ENCODE measurements around the gene LRP1B. TPM values are rescaled to one million over a fixed set of nuclear protein-coding genes. Genes with fewer than 3 reads are reported as not detected.

LRP1B gene
- total RNA-seq, 1 donor from 2014 or later = 4.6 TPM

DNA sequence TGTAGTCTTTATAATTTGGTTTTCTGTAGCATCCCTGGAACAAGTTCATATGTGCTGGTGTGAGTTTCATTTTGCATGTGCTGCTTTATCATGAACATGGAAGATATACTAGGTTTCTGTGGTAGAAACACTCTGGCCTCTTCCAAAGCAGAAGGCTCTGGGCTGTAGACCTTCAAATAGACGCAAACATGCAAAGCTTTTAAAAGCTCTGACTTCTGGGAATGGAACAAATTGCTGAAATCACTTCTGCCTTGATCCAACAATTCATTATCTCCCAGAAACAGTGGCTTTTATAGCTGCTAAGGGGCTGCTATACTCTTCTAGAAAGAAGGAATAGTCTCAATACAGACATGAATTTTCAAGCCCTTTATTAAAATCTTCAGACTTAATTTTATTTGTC lies 382.2 kb downstream of the LRP1B start:
- DNase-seq = no peak

DNA sequence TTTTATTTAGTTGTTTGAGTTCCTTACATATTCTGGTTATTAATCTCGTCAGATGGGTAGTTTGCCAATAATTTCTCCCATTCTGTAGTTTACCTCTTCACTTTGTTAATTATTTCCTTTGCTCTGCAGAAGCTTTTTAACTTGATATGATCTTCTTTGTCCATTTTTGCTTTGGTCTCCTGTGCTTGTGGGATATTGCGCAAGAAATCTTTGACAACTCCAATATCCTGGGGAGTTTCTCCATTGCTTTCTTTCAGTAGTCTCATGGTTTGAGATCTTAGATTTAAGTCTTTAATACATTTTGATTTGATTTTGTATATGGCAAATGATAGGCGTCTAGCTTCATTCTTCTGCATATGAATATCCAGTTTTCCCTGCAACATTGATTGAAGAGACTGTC lies 389.2 kb downstream of the LRP1B start:
- DNase-seq = no peak

DNA sequence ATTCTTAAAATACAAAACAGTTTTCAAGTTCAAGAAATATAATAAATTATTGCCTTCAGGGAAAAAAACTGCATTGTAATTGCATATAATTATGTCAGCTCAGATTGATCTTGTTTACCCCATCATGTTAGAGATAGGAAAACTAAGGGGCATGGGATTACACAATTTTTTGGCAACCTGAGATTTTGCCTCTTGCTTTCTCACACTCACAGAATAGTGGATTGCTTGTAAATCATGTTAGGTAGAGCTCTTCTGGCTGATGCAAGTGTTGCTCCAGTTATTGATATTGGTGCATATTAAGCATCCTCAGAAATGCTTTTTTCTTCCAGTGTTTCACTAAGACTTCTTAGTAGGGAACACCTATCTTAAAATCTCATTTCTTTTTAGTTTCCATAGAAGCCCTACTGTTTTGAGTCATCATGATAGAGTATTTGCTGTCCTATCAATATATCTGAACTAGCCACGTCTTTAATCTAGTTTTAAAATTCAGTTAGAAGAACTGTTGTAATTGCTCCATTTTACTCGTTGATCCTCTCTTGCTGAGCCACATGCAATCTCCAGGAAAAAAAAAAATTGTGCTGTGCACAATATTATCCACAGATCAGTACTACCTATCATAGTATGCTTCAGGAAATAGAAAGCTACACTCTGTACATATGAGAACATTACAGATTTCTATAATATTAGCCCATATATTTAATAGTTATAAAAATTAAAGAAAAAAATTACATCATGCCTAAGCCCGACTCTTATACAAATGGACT lies 393.1 kb downstream of the LRP1B start:
- DNase-seq = no peak

DNA sequence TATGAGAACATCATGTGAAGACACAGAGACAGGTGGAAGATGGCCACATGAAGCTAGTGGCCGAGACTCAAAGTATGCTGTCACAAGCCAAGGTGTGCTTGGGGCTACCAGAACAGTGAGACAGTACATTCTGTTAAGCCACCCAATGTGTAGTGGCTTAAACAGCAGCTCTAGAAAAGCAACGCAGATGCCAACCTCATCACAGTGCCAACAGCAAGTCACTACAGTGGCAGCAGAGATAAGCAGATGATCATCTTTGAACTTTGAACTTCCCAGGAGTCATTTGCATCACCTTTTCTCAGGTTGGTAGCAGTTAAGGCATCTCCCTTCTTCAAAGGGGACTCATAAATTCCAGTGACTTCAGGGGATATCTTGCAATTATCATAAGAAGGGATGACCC lies 394.4 kb downstream of the LRP1B start:
- DNase-seq = no peak

DNA sequence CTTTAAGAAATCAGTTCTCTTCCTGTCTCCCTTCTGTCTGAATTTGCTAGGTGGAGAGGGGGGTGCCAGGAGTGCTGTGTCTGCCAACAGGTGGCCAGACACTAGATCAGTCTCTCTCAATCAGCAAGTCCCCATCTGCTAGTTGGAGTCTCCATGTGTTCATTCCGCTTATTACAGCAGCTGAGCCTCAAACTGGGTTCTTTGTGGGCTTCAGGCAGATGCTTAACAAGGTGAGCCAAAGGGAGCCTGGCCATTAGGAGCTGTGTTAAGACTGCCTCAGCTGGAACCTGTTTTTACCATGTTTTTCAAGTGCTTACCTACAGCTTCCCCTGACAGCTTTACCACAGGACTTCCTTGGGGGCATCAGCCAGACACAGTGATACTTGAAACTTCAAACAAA lies 401.9 kb downstream of the LRP1B start:
- DNase-seq = peak; percentile 56

DNA sequence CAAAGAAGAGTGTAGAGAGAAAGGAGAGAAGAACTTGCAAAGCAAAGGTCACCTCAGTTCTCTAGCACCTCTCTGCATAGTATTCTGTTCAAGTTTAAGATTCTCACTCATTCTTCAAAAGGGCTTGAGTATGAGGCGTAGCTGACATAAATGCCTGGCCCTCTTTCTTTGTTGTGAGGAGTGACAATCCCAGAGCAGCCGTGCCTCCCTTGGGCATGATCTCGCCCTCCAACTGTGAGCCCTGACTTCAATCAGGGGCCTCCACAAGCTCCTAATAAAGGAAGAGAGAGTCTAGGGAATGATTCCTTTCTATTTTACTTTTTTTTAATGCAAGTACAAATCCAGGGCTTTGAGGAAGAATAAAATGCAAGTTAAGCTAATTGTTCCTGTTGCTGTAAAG lies 402.7 kb downstream of the LRP1B start:
- no peak for DNase-seq

DNA sequence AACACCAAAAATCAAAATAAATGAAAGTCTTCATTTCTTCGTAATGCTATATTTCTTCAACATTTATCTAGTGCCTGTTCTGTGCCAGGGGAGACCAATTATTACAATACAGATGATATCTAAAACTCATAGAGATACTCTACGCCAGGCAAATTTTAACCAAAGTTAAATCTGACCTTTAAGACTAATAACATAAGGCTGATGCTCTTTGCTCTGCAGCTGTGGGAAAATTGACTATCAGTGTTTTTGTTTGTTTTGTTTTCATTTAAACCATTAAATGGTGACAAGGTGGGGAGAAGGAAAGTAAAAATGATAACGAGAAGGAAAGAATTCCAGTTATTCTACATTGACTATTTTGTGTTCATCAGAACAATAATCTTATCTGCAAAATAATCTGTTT lies 406.4 kb downstream of the LRP1B start:
- DNase-seq = no peak

DNA sequence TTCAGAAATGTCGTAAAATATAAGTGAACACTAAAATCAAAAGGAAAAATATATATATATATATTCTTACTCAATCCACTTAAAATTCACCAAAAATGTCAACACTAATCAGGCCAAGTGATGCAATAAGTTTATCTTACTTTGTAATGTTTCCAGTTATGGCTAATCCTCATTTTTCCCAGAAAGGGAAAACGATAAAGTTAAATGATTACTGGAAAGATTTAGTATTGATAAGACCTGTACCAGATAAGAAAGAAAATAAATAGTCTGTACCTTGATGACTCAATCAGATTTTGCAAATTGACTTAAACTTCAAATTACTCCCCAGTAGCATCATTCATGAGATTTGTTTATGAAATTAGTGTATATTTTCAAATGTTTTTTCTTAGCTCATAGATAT lies 407.0 kb downstream of the LRP1B start:
- DNase-seq = no peak

DNA sequence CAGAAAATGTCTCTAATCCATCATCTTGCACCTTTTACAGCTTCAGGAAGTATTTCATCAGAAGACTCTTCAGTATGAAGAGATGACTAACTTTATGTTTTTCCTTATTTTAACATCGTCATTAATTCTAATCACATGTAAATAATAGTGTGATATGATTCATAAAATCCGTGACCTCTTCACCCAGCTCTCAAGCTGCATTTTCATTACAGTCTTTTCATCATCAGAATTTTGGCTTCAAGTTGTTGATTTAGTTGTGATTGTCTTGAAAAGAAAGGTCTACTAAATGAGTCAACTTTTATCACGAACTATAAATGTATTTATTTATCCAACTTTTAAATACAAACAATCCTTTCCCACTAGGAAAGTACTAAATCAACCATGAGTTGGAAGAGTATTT lies 410.3 kb downstream of the LRP1B start:
- no peak for DNase-seq

DNA sequence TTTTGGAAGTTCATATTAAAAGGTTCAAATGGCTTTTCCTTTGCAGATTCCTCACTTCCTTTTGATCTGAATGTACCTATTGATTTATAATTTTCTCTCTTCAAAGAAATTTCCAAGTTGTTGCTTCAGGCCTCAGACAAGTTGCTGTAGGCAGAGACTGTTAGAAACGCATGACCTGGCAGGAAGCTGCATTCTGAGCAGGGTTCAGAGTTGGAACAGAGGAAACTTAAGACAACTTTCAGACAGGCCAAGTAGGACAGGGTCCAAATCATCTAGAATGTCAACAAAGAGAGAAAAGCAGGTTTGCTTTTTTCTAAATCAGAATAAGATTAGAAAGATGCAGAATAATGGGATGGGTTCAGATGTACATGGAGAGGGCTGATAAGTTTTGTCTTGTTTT lies 416.3 kb downstream of the LRP1B start:
- no peak for DNase-seq

DNA sequence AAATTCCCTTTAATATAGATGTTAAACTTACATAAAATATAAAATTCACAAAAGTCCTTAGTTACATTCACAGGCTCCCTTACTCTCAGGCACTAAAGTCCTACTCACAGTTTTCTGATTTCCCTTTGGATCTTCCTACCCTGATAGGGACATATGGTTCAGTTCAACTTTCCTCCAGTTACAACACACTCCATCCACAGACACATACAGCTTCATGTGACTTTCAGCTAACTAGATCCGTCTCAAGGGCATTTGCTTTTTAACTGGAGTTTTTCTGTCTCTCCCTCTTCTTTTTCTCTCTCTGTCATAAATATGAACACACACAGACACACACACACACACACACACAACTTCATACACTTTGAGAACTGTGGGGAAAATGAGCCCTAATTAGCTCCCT lies 419.2 kb downstream of the LRP1B start:
- DNase-seq = no peak

DNA sequence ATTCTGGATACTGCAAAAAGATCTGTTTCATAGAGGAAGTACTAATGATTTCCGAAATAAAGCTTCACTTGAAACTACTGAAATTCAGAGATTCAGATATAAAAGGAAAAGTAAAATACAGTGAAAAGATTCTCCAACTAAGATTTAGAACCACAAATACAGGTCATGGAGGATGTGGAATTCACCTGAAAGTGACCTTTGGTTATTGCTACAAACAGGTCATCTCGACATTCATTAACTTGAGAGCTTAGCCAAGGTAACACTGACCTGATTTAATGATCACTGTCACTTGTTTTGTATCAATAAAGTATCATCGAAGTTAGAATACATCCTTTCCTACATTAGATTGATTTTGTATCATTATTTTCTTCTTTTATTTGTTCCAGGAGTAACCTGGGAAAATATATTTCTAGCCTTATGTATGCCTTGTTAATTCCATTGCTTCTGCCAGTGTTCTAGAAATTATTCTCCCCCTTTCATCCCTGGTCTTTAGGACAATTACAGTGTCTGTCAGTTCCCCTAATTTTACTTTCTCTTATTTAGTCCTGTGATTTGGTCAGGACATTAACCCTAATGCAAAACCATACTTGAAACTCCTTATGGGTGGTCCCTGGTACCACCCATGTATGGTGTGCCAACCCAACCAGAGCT lies 420.1 kb downstream of the LRP1B start:
- no peak for DNase-seq

DNA sequence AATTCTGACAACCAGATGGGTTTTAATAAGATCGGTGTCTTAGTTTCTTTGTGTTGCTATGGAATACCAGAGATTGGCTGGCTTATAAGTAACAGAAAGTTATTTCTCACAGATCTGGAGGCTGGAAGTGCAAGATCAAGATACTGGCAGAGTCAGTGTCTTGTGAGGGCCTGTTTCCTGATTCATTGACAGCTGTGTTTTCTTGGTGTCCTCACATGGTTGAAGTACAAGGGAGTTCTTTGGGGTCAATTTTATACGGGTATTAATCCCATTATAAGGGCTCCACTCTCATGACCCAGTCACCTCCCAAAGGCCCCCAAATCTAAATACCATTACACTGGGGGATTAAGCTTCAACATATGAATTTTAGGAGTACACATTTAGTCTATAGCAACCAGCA lies 421.1 kb downstream of the LRP1B start:
- DNase-seq = no peak

DNA sequence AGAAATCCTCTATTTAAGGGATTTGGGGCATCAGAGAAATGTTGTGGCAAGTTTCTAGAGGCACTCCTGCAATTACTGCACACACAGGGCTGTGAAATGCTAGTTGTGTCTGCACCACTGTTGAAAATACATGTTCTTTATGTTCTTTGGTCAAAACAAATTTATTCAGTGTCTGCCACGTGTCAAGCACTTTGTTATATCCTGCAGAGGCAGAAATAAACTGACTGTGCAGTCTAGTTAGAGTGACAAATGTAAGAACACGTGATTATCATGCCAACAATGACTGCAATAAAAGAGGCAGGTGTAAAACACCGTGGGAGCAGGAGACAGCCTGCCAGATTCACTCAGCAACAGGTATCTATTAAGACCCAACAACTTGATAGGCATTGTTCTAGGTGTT lies 423.3 kb downstream of the LRP1B start:
- no peak for DNase-seq

DNA sequence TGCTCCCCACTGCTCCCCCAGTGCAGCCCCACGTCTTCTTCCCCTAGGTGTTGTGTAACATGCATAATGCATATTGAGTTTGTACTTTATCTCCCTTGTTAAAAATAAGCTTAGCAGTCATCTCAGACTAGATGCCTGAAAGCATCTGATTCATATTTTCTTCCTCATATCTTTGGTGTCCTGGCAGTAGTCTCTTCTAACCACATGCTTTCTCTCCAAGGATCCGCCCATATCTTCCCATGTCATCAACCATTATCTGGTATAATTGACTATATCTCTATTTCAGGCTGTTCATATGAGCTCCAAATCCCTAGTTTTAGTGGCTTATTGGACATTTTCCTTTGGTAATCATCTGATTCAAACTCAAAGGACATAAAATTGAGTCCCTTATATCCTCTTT lies 426.3 kb downstream of the LRP1B start:
- no peak for DNase-seq

DNA sequence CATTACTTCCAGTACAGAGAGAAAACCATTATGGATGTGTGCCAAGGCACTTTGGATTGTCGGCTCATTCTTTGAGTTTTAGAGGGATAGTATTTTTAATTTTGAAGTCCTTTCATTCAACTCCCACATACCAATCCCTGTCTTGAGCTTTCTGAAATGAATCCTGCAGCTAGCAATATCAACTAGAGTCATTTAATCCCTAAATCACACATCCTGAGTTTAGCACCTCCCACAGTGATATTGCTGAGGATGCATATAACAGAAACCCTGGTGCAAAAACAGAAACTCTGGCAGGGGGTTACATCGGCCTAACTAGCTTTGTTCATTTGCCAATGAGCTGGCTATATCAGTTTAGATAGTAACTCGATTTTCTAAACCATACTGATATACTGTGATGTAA lies 427.3 kb downstream of the LRP1B start:
- no peak for DNase-seq

DNA sequence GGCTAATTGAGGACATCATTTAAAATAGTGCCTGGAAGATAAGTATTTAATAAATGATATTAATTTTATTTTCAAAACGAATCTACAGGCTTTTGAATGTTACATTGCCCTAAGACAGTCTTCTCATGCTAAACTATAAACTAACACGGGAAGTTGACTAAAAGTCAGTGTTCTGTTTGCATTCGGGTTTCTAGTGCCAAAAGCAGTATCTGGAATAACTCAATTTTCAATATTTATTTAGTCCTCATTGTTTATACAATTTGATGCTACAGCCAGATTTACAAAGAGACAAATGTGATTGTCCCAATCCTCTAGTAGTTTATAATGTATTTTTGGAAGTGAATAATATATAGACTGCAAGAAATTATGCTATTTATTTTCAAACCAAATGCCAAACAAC lies 429.2 kb downstream of the LRP1B start:
- DNase-seq = peak; percentile 59

DNA sequence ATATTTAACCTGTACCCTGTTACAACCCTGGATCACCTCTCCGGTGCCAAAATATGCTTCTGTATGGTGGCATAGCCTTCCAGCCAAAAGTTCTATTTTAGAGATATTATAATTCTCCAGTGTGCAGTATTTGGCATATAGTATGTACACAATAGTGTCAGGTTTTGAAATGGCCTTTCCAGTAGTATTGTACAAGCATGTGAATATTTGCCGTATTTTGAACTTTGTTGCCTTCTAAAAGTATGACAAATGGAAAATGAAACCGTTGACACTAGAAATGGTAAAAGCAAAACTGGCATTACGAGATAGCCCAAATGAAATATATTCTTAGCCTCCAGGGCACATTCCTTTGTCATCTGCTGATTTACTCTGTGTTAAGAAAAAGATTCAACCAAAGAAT lies 431.2 kb downstream of the LRP1B start:
- DNase-seq = no peak

DNA sequence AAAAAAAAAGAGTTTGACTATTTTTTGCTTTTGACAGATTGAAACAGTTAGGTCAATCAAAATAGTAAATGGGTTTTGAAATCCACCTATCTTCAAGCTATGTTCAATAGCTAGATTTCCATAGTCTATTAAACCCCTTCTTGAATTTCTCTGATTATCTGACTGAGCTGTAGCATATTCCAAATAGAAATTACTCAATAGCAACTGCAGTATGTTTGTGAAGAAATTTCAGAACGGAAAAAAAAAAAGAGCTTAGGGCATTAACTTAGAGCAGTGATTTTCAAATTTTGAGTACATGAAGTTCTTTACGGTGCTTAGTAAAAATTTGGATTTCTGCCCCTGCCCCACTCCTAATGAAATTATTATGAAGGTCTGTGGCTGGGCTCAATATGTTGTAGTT lies 432.3 kb downstream of the LRP1B start:
- DNase-seq = no peak

DNA sequence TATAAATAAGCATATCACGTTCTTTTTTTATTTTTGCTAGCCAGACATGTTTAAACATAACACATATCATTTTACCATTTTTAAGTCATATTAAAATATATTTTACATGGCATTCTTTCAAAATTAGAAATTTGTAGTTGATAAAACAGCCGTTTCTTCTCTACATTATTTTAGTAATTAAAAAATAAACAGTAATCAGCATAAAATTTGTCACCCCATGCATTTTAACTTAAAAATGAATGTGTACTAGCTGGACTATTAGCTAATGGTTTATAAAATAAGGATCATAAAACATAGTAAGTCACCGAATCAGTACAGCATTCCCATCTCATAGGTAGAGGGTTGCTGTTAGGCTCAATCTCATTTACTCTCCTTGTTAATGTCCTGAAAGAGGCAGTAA lies 433.8 kb downstream of the LRP1B start:
- no peak for DNase-seq

DNA sequence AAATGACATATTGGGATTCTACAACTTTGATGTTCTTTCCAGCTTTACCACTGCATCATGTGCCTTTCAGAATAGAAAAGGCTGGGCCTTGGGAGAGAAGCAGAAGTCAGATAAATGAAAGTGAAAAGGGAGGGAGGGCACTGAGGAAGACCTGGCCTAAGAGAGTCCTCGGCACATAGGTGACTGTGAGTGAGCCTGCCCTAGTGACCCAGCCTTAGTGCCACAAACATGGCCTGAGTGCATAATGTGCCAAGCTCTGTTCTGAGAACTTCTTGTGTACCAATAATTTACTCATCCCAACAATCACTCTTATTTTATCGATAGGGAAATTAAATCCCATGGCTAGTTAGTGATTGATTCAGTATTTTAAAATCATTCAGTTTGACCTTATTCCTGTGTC lies 436.6 kb downstream of the LRP1B start:
- no peak for DNase-seq

DNA sequence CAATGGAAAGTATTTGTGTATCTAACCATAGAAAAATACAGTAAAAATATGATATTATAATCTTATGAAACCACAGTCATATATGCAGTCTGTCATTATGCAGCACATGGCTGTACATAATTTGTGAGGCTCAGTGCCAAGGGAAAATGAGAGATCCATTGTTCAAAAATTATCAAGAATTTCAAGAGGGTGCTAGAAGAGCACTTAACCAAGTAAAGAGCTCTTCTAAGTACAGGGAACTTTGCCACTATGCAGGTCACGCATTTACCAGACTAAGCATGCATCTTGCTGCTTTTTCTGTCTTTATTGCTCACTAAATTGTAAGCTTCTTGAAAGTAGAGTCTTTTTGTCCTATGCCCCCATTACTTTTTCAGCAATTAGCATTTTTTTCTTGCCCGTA lies 438.0 kb downstream of the LRP1B start:
- no peak for DNase-seq

DNA sequence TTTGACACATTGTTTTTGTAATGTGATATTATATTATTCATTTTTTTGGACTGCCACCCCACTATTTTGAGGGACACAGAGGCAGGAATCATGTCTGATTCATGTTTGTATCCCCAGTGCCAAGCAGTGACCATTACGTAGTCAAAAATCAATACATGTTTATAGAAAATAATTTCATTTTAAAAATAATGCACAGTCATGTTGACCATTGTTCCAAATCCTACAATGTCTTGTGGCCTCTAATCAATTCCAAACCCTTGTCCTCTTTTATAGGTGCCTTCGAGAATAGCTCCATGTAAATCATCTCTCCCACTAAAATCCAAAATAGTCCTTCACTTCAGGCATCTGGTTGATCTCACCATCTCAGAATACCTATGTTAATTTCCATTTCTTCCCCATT lies 454.7 kb downstream of the LRP1B start:
- no peak for DNase-seq

DNA sequence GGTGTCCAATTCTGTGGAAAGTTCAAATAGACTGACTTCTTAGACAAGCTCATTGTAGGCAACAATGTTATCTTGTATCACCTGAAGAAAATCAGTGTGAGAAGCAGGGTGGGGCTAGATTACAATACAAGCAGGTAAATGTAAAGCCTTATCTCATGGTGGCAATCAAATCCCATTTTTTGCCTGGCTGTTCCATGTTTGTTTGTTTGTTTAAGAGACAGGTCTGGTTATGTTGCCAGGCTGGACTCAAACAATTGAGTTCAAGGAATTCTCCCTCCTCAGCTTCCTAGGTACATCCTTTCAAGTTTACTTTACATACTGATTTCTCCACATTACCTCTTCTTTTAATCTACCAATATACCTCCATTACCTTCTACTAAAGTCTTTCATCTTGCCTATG lies 464.6 kb downstream of the LRP1B start:
- no peak for DNase-seq

All from tongue (tissue), 2 donors.